Heart left ventricle (tissue), 13 donors: ENCODE results near the gene NEURL4.

ENCODE experiments used
- POLR2A ChIP-seq, 2 donors: fragments of 450-650 bp; IDR thresholded peaks; one replicate each; pipeline ENCODE4 v1.6.1; 2017; ENCODE audit warnings: antibody characterized with exemption in 2 of 2, mild to moderate bottlenecking in 2 of 2, moderate library complexity in 2 of 2
- TF ChIP-seq, protein P1 (sequence below), 12 donors: fragments of 200-600 bp; sonication (generic) in 4 of 12; IDR thresholded peaks; one replicate each; pipeline versions ENCODE4 v1.5.0 to v1.8.0; 2018 to 2022; ENCODE audit warnings: antibody characterized with exemption in 12 of 12, mild to moderate bottlenecking in 5 of 12
- donor health status: ischemic (EF 13 %, LVEDD 7.1; RV severe dilation, severe dysfunction).
- donor health status: DM: no; HTN: yes; CAD: no.
- donor health status: DM: no; HTN: no; CAD: no.
- donor health status: ischemic (EF 25% LVEDD 6.9; RV normal size, moderate dysfunction).
- donor health status: ischemic (EF 25% LVEDD 5.7; RV mildly dilated, moderate dysfunction).
- donor health status: ischemic (EF 35%, LVEDD 5.7; RV mildly dilated, moderate dysfunction).
- donor health status: nonischemic (EF 11% LVEDD 7.7; RV severe dilation, severe dysfunction).
- donor health status: DM: yes; HTN: yes; CAD: no.
- donor health status: PGD.
- donor health status: ischemic (EF 29% LVEDD 5.4; RV normal size, mild dysfunction).
- donor health status: nonischemic (EF 23%, LVEDD 6.1; RV moderate dilation, normal function).

DNA sequence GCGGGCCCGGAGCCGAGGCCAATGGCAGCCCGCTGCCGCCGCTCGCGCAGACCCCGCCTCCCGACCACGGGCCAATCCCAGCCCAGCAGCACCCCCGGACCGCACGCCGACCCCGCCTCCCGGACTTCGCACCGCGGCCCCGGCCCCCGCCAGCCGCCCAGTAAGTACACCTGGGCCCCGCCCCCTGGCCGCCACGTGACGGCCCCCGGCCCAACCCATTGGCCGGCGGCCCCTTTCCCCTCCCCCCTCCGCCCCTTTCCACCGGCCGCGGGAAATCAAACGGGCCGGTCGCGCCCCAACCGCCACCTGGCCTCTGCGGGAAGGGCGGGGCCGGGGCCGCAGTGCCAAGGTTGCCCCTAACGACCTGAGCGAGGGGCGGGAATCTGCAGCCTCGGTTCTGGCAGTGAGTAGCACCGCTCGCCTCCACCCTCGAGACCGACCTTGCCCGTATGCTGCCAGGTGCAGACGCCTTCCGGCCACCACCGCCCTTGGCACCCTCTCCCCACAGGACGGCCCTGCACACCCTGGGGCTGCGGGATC is 34.5 kb downstream of the NEURL4 start, which contains the start of gene YBX2:
- TF ChIP-seq, protein P1, sequence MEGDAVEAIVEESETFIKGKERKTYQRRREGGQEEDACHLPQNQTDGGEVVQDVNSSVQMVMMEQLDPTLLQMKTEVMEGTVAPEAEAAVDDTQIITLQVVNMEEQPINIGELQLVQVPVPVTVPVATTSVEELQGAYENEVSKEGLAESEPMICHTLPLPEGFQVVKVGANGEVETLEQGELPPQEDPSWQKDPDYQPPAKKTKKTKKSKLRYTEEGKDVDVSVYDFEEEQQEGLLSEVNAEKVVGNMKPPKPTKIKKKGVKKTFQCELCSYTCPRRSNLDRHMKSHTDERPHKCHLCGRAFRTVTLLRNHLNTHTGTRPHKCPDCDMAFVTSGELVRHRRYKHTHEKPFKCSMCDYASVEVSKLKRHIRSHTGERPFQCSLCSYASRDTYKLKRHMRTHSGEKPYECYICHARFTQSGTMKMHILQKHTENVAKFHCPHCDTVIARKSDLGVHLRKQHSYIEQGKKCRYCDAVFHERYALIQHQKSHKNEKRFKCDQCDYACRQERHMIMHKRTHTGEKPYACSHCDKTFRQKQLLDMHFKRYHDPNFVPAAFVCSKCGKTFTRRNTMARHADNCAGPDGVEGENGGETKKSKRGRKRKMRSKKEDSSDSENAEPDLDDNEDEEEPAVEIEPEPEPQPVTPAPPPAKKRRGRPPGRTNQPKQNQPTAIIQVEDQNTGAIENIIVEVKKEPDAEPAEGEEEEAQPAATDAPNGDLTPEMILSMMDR (IDR thresholded peaks at IDR 0.05), result no peak
- no peak for TF ChIP-seq POLR2A (IDR thresholded peaks at IDR 0.05)
